ENCODE data around the gene CDC42. TPM values are rescaled to one million over a fixed set of nuclear protein-coding genes. Genes with fewer than 3 reads are reported as not detected.

The CDC42 gene
- total RNA-seq, 1 experiment from 2014 or later: 171 TPM

GRCh38 chr1:22026924-22027289 lies 25.6 kb upstream of the CDC42 start:
- ATAC-seq: no peak
- ChIA-PET CTCF (no interaction called here), POLR2A (no interaction called here)
- Mint-ChIP-seq H3K4me3 (peak overlapping the region; percentile 89), H3K27ac (no peak overlapping the region), H3K4me1 (peaks cover 24% of the 10 kb centered on the region), H3K36me3 (no peaks in the 10 kb centered on the region), H3K9me3 (no peaks in the 10 kb centered on the region), H3K27me3 (ENCODE audit: low read depth) (no peaks in the 10 kb centered on the region)
- no peak for DNase-seq (ENCODE audit: low spot score)
- TF ChIP-seq ZSCAN18 (CRISPR knock-in tag; IDR thresholded peaks at IDR 0.05) (no peak), CREM (CRISPR knock-in tag; IDR thresholded peaks at IDR 0.05) (no peak), NR1H2 (CRISPR knock-in tag; IDR thresholded peaks at IDR 0.05) (no peak), HMGA2 (CRISPR knock-in tag; IDR thresholded peaks at IDR 0.05) (no peak), IRF1 (CRISPR knock-in tag; IDR thresholded peaks at IDR 0.05) (no peak), ZNF423 (CRISPR knock-in tag; IDR thresholded peaks at IDR 0.05) (no peak), E2F5 (CRISPR knock-in tag; IDR thresholded peaks at IDR 0.05) (no peak), ZNF416 (CRISPR knock-in tag; IDR thresholded peaks at IDR 0.05) (no peak), NFE2L1 (CRISPR knock-in tag; IDR thresholded peaks at IDR 0.05) (no peak), CREB1 (CRISPR knock-in tag; IDR thresholded peaks at IDR 0.05) (no peak), NFYB (CRISPR knock-in tag; conservative IDR thresholded peaks at IDR 0.05; ENCODE audit: low read depth) (no peak)

GRCh38 chr1:22030057-22030456 lies 22.5 kb upstream of the CDC42 start:
- no peak overlapping the region for H3K27ac Mint-ChIP-seq

More at GRCh38 chr1:22030057-22030456, 22.5 kb upstream of the CDC42 start:
- TF ChIP-seq ETV6 (CRISPR knock-in tag; IDR thresholded peaks at IDR 0.05) (no peak), IRF2 (CRISPR knock-in tag; IDR thresholded peaks at IDR 0.05; ENCODE audit: borderline replicate concordance, low read depth) (no peak), MLX (CRISPR knock-in tag; IDR thresholded peaks at IDR 0.05) (no peak), PRRX2 (CRISPR knock-in tag; IDR thresholded peaks at IDR 0.05) (no peak), ZNF317 (CRISPR knock-in tag; IDR thresholded peaks at IDR 0.05; ENCODE audit: borderline replicate concordance, low read depth) (no peak), HMGXB4 (CRISPR knock-in tag; IDR thresholded peaks at IDR 0.05) (no peak), ZNF416 (CRISPR knock-in tag; IDR thresholded peaks at IDR 0.05) (no peak), NFATC4 (CRISPR knock-in tag; IDR thresholded peaks at IDR 0.05) (no peak)
- TF ChIP-seq, protein P1, sequence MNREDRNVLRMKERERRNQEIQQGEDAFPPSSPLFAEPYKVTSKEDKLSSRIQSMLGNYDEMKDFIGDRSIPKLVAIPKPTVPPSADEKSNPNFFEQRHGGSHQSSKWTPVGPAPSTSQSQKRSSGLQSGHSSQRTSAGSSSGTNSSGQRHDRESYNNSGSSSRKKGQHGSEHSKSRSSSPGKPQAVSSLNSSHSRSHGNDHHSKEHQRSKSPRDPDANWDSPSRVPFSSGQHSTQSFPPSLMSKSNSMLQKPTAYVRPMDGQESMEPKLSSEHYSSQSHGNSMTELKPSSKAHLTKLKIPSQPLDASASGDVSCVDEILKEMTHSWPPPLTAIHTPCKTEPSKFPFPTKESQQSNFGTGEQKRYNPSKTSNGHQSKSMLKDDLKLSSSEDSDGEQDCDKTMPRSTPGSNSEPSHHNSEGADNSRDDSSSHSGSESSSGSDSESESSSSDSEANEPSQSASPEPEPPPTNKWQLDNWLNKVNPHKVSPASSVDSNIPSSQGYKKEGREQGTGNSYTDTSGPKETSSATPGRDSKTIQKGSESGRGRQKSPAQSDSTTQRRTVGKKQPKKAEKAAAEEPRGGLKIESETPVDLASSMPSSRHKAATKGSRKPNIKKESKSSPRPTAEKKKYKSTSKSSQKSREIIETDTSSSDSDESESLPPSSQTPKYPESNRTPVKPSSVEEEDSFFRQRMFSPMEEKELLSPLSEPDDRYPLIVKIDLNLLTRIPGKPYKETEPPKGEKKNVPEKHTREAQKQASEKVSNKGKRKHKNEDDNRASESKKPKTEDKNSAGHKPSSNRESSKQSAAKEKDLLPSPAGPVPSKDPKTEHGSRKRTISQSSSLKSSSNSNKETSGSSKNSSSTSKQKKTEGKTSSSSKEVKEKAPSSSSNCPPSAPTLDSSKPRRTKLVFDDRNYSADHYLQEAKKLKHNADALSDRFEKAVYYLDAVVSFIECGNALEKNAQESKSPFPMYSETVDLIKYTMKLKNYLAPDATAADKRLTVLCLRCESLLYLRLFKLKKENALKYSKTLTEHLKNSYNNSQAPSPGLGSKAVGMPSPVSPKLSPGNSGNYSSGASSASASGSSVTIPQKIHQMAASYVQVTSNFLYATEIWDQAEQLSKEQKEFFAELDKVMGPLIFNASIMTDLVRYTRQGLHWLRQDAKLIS (CRISPR knock-in tag; IDR thresholded peaks at IDR 0.05; ENCODE audit: borderline replicate concordance): no peak
- H3K9me3 Mint-ChIP-seq: no peaks in the 10 kb centered on the region
- POLR2A ChIA-PET: no interaction called here
- no peaks in the 10 kb centered on the region for H3K36me3 Mint-ChIP-seq
- DNase-seq (ENCODE audit: low spot score) (no peak), ATAC-seq (no peak)
- peaks cover 10% of the 10 kb centered on the region for H3K4me1 Mint-ChIP-seq
- H3K4me3 Mint-ChIP-seq: no peak overlapping the region
- no peaks in the 10 kb centered on the region for H3K27me3 Mint-ChIP-seq (ENCODE audit: low read depth)
- CTCF ChIA-PET: no interaction called here
